NCI-H1417 (cell line): Measurements from ENCODE around the gene PRPF6.

Experiments
- DNase-seq, 3 experiments: peaks; one replicate each; lab custom pipeline; 2025; lab: John Stamatoyannopoulos, UW

The PRPF6 gene

DNA sequence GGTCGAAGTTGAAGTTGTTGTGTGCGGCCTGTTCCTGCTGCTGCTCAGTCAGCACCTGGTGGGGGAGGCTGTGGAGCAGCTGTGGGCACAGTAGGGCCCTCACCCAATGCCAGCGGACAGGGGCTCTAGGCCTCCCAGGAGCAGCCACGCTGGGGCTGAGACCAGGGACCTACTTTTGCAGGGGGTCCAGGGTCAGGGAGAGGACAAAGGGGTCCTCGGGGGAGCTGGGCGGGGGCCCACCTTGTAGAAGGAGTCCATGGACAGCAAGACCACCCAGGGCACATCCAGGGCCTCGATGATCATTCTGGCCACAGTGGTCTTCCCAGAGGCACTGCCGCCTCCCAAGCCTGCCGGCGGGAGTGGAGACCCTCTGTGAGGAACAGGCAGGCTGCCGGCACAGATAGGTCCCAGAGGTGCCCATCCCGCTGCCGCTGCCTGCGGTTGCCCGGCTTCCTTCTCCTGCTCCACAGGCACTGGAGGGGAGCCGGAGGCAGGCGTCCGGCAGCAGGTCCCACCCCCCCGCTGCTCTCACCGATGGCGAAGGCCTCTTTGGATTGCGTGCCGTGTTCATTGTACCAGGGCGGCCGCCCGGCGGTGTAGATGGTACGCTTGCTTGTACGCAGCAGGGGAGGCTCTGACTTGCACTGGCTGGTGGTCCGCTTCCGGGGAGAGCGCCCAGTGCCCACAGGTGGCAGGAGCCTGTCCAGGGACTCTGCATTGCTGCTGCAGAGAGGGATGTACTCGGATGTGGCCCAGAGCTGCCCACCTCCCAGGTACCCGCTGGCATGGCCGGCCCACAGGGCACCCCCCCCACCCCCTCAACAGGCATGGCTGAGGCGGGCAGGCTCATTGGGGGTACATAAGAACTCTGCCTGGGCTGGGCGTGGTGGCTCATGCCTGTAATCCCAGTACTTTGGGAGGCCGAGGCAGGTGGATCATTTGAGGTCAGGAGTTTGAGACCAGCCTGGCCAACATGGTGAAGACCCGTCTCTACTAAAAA is 34.7 kb upstream of the PRPF6 start:
- DNase-seq, result no peak

GRCh38 chr20:63946986-63947637 is 33.8 kb upstream of the PRPF6 start:
- no peak for DNase-seq

DNA sequence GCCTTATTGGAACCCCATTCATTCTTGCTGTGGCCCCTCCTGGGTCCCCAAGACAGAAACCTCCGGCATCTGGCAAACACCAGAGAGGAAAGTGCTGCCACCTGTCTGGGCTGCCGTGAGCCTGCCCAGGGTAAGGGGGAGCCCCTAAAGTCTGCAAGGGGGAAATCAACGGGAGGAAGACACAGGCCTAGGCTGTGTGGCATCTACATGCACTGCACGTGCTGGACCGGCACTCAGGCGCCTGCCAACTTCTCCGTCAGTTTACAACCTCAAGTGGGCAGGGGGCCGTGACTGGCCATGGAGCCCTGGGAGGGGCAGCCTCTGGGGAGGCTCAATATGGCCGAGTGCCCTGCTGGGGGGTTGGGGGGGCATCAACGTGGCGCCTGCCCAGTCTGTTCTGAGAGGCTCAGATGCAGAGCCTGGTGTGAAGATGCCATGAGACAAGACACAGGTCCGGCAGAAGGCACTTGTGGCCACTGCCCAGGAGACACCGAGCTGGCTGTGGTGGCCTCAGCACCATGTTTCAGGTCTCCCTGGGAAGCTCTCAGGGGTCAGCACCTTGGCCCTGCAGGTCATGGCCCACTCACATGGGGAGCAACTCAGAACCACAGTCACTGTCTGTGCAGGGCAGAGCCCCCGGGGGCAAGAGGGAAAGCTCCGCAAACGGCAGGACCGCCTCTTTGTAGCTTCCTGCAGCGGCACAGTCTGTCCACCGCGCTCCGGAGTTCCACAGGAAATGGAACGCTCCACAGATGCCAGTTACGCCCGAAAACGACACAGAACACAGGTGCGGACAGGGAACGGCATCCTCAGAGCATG is 33.1 kb upstream of the PRPF6 start:
- DNase-seq, result peak in 1 of 3 experiments; percentile 86

GRCh38 chr20:63950701-63951397 is 30.1 kb upstream of the PRPF6 start:
- no peak for DNase-seq

DNA sequence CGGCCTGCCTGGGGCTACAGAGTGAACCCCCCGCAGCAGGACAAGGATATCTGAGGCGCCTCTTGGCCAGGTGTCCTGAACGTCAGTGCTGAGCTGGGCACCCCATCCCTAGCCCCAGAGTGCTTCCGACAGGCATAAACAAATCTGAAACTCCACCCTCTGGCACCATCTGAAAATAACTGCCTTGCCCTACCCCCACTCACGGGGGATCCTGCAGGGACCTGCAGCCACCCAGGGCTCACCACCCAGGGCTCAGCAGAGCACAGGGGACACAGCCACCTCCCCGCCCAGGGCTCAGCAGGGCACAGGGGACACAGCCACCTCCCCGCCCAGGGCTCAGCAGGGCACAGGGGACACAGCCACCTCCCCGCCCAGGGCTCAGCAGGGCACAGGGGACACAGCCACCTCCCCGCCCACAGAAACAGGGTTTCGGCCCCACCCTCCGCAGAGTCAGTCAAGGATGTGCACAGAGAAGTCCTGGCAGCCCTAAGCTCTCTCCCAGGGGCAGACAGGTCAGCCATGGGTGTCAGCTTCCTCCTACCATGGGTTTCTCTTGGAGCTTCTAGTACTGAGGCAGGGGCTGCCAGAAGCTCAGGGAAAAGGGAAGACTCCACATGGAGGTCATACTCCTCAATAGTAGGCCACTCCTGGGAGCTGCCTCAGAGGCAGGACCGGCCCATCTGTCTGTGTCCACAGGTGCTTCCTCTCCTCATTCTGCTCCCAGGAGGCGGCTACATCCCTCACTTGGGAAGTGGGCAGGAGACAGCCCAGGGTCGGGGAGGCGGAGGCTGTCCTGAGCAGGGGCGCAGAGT is 29.3 kb upstream of the PRPF6 start:
- no peak for DNase-seq

DNA sequence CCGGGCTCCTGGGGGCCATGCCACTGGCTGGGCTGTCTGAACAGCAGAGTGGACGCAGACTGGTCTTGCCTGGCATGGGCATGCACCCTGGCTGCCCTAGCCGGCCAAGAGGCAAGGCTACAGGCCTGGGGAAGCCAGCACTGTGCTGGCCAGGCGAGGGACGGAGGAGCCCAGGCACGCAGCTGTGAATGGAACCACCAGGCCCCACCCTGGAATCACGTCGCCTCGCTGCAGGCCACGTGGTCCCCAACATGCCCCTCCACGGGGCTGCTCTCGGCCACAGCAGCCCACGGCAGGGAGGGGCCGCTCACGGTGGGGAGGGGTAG is 28.8 kb upstream of the PRPF6 start:
- DNase-seq, result no peak

GRCh38 chr20:63952769-63953168 is 28.2 kb upstream of the PRPF6 start:
- DNase-seq, result no peak

DNA sequence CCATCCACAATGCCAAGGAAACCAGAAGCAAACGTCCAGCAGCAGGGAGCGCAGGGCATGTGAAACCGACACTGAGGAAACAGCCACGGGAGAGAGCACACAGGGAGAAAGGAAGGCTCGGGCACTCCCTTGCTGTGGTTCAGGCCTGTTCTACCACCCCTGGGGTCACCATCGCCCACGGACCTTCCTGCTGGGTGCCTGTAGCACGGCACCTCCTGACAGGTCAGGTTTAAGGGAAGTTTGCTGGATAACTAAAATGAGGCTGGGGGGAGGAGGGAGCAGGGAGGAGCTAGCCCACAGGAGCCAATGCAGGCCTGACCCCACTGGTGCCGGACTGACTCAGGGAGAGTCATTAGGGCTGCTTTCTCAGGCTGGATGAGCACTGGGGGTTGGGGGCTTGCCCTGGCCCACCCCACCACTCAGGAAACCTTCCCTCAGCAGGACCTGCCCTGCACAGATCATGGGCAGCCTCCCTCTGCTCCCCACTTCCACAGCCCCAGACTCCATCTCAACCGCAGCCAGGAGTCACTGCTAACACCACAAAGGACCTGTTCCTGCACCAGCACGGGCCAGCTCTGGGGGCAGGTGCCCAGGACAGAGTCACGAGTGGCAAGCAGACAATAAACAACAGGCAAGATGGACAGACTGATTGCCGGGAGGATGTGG is 27.0 kb upstream of the PRPF6 start:
- DNase-seq, result no peak

DNA sequence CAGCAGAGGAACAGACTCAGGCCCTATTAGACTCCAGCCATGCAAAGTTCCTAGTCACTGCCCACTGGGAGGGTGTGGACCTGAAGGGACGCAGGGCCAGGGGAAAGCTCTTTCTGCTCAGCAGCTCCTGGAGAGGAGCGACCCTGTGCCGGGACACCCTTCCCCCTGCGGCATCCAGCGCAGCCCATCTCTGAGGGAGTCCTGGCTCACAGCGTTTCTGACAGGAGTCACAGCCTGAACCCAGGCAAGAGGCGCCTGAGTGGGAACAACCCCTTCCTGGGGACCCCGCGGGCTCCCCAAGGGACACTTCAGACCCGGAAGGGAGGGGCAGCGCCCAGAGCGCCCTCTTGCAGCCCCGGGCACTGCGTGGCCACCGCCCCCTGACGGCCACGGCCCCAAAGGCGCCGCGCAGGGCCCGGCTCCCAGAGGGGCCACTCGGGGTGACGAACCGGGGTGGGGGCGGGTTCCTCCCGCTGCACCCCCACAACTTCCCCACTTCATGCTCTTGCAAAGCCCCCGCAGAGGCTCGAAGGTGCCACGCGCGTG is 25.6 kb upstream of the PRPF6 start:
- DNase-seq, result peak in 2 of 3 experiments; percentile 65 to 69

GRCh38 chr20:63955827-63956663 is 24.9 kb upstream of the PRPF6 start, which contains the start of gene UCKL1:
TSS of gene UCKL1 (minus strand) at chr20:63956416. CDS start at chr20:63956372, 44 bp downstream.
- DNase-seq, result peak; percentile 94 to 98 (median 95)

GRCh38 chr20:63956664-63957003 is 24.3 kb upstream of the PRPF6 start:
- DNase-seq, result no peak

- DNase-seq, result peak; percentile 81 to 94 (median 94)
Measured at GRCh38 chr20:63957004-63957689, 23.8 kb upstream of the PRPF6 start.

- DNase-seq, result peak; percentile 81 to 94 (median 94)
Measured at GRCh38 chr20:63957690-63958441, 23.1 kb upstream of the PRPF6 start.

- DNase-seq, result no peak
Measured at GRCh38 chr20:63958471-63958870, 22.5 kb upstream of the PRPF6 start.

DNA sequence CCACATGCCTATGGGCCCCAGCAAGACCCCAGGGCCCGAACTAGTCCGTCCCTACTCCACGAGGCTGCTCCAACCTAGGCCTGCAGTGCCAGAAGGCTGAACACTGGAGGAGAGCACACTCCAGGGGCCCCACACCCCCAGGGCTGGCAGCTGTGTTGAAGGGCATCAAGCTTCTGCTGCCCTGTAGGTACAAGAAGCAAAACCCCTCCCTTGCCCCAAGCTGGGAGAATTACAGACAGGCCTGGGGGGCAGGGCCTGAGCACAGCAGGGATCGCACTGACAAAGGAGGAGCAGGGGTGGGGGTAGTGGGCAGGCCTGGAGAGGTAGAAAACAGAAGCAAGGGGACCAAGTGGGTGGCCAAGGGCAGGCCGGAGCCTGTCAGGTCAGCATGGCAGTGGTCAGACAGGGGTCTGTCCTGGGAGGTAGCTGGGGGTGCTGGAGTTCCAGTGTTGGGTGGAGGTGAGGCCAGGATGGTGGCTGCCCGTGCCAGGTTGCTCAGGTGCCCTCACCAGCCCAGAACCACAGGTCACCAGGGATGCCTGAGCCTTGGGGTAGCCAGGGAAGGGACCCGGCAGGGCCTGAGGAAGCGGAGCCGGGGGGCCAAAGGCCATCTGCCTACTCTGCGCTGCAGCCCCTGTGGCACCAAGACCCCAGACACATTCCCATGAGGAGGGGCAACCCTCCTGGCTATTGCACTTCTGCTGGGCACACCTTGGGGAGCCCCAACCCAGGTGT is 21.8 kb upstream of the PRPF6 start:
- peak in 2 of 3 experiments; percentile 44 to 74 for DNase-seq

GRCh38 chr20:63959699-63960075 is 21.2 kb upstream of the PRPF6 start:
- DNase-seq, result no peak
